ENCODE data around the gene ITPR1.

The ITPR1 gene

DNA sequence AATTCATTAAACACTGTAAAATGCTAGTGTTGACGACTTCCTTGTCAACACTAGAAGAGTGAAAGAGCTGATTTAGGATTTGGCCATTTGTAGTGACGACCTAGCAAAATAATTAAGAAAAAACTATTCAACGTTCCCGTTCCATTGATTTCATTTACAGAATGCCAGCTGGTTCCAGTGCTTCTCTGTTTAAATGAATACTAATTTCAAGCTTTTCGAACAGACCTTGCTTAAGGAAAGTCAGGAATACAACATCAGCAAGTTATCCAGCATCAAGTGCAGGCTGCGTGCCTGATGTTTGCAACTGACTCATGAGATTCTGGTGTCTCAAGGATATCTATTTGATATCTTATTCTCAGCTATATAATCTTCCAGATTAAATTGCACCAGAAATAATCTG is 387.7 kb downstream of the ITPR1 start:
- H3K4me3 ChIP-seq (ENCODE audit: low read depth, low read length): no peak overlapping the region
- in situ Hi-C loops (cut with HindIII; ENCODE audit: low sequenced_read_pairs): no loop called here
- DNase-seq (ENCODE audit: low read depth): no peak
- TF ChIP-seq, protein P1, sequence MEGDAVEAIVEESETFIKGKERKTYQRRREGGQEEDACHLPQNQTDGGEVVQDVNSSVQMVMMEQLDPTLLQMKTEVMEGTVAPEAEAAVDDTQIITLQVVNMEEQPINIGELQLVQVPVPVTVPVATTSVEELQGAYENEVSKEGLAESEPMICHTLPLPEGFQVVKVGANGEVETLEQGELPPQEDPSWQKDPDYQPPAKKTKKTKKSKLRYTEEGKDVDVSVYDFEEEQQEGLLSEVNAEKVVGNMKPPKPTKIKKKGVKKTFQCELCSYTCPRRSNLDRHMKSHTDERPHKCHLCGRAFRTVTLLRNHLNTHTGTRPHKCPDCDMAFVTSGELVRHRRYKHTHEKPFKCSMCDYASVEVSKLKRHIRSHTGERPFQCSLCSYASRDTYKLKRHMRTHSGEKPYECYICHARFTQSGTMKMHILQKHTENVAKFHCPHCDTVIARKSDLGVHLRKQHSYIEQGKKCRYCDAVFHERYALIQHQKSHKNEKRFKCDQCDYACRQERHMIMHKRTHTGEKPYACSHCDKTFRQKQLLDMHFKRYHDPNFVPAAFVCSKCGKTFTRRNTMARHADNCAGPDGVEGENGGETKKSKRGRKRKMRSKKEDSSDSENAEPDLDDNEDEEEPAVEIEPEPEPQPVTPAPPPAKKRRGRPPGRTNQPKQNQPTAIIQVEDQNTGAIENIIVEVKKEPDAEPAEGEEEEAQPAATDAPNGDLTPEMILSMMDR (IDR thresholded peaks at IDR 0.05; ENCODE audit: low read depth, low read length, missing control alignments): no peak

DNA sequence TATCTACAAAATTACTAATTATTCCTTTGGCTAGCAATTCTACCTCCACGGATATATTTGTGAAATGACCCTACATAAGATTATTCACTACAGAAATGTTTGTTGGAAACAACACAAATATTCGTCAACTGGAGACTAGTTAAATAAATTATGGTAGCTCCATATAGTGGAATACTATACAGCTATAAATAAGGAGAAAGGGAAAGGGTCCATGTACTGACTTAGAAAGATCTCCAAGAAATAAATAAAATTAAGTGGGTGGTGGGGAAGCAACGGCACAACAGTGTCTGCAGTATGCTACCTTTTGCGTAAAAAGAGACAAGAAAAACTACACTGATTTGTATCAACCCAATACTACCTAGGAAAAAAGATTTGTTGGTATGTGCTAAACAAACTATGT is 389.4 kb downstream of the ITPR1 start:
- TF ChIP-seq, protein P1 (IDR thresholded peaks at IDR 0.05; ENCODE audit: low read depth, low read length, missing control alignments): no peak
- H3K4me3 ChIP-seq (ENCODE audit: low read depth, low read length): no peak overlapping the region
- no peak for DNase-seq (ENCODE audit: low read depth)
- in situ Hi-C loops (cut with HindIII; ENCODE audit: low sequenced_read_pairs): no loop called here

DNA sequence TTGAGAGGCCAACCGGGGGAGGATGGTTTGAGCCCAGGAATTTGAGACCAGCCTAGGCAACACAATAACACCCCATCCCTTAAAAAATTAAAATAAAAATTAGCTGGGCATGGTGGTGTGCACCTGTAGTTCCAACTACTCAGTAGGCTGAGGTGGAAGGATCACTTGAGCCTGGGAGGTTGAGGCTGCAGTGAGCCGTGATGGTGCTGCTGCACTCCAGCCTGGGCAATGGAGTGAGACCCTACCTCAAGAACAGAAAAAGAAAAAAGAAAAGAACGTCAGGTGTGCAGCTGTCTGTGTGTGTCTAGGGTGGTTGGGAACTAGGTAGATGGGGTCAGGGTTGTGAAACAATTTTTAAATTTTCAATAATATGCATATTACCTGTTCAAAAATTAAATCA is 389.9 kb downstream of the ITPR1 start:
- in situ Hi-C loops (cut with HindIII; ENCODE audit: low sequenced_read_pairs): no loop called here
- DNase-seq (ENCODE audit: low read depth): no peak
- TF ChIP-seq, protein P1 (IDR thresholded peaks at IDR 0.05; ENCODE audit: low read depth, low read length, missing control alignments): no peak
- no peak overlapping the region for H3K4me3 ChIP-seq (ENCODE audit: low read depth, low read length)

- TF ChIP-seq, protein P1 (IDR thresholded peaks at IDR 0.05; ENCODE audit: low read depth, low read length, missing control alignments): no peak
- in situ Hi-C loops (cut with HindIII; ENCODE audit: low sequenced_read_pairs): no loop called here
- no peak overlapping the region for H3K4me3 ChIP-seq (ENCODE audit: low read depth, low read length)
- no peak for DNase-seq (ENCODE audit: low read depth)
Measured at GRCh38 chr3:4884888-4885287, 391.7 kb downstream of the ITPR1 start.

- peak; percentile 90 for DNase-seq (ENCODE audit: low read depth)
- no peak overlapping the region for H3K4me3 ChIP-seq (ENCODE audit: low read depth, low read length)
- TF ChIP-seq, protein P1 (IDR thresholded peaks at IDR 0.05; ENCODE audit: low read depth, low read length, missing control alignments): peak; percentile 38
- in situ Hi-C loops (cut with HindIII; ENCODE audit: low sequenced_read_pairs): no loop called here
Measured at GRCh38 chr3:4885316-4885715, 392.2 kb downstream of the ITPR1 start.

GRCh38 chr3:4886448-4886847 is 393.3 kb downstream of the ITPR1 start:
- H3K4me3 ChIP-seq (ENCODE audit: low read depth, low read length): no peak overlapping the region
- TF ChIP-seq, protein P1 (IDR thresholded peaks at IDR 0.05; ENCODE audit: low read depth, low read length, missing control alignments): no peak
- no peak for DNase-seq (ENCODE audit: low read depth)
- in situ Hi-C loops (cut with HindIII; ENCODE audit: low sequenced_read_pairs): no loop called here

DNA sequence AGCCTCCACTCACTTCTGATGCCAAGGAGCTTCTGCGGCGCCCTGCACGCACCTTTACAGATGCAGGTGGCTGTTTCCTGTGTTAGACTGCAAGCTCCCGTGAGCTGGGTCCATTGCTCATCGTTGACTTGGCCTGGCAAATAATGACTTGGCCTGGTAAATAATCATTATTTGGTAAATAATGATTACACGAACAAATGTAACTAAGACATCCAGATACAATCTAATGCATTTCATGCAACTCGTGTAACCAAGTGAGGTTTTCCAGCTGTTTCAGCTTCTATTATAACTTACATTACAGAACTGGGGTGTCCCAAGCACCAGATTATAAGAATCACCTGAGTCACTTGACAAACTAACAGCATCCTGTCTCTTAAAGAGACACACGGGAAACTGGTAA is 394.0 kb downstream of the ITPR1 start:
- no peak for DNase-seq (ENCODE audit: low read depth)
- H3K4me3 ChIP-seq (ENCODE audit: low read depth, low read length): no peak overlapping the region
- in situ Hi-C loops (cut with HindIII; ENCODE audit: low sequenced_read_pairs): no loop called here
- TF ChIP-seq, protein P1 (IDR thresholded peaks at IDR 0.05; ENCODE audit: low read depth, low read length, missing control alignments): no peak

Data from astrocyte of the cerebellum (primary cell).